ENCODE results near the gene PEMT. TPM values are rescaled to one million over a fixed set of nuclear protein-coding genes. Genes with fewer than 3 reads are reported as not detected.

The PEMT gene
- total RNA-seq, 4 donors from 2014 or later: 29.9 to 47.5 (median 44.3) TPM

- no peak overlapping the region for H3K4me3 ChIP-seq (ENCODE audit: low read depth, poor library complexity, severe bottlenecking)
- WGBS, 2 donors: 59 to 69% methylated on average over 6 of the region's 6 CpGs
- no peak for DNase-seq (ENCODE audit: low spot score in 2 of 2)
- TF ChIP-seq, protein P1, sequence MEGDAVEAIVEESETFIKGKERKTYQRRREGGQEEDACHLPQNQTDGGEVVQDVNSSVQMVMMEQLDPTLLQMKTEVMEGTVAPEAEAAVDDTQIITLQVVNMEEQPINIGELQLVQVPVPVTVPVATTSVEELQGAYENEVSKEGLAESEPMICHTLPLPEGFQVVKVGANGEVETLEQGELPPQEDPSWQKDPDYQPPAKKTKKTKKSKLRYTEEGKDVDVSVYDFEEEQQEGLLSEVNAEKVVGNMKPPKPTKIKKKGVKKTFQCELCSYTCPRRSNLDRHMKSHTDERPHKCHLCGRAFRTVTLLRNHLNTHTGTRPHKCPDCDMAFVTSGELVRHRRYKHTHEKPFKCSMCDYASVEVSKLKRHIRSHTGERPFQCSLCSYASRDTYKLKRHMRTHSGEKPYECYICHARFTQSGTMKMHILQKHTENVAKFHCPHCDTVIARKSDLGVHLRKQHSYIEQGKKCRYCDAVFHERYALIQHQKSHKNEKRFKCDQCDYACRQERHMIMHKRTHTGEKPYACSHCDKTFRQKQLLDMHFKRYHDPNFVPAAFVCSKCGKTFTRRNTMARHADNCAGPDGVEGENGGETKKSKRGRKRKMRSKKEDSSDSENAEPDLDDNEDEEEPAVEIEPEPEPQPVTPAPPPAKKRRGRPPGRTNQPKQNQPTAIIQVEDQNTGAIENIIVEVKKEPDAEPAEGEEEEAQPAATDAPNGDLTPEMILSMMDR (IDR thresholded peaks at IDR 0.05): no peak
- no peak for TF ChIP-seq POLR2A (IDR thresholded peaks at IDR 0.05)
- intact Hi-C loops (cut with DNase I; ENCODE audit: low total_unique reads): no loop called here
Observed at GRCh38 chr17:17525956-17526355, 65.6 kb downstream of the PEMT start.

GRCh38 chr17:17525311-17525710 lies 66.2 kb downstream of the PEMT start:
- no peak for DNase-seq (ENCODE audit: low spot score in 2 of 2)
- 86 to 89% methylated on average over 15 of the region's 15 CpGs for WGBS, 2 donors
- intact Hi-C loops (cut with DNase I; ENCODE audit: low total_unique reads): no loop called here
- TF ChIP-seq, protein P1 (IDR thresholded peaks at IDR 0.05): no peak
- TF ChIP-seq POLR2A (IDR thresholded peaks at IDR 0.05): no peak
- no peak overlapping the region for H3K4me3 ChIP-seq (ENCODE audit: low read depth, poor library complexity, severe bottlenecking)

GRCh38 chr17:17523731-17524490 lies 67.6 kb downstream of the PEMT start:
- intact Hi-C loops (cut with DNase I; ENCODE audit: low total_unique reads): no loop called here
- TF ChIP-seq, protein P1 (IDR thresholded peaks at IDR 0.05): no peak
- TF ChIP-seq POLR2A (IDR thresholded peaks at IDR 0.05): no peak
- H3K4me3 ChIP-seq (ENCODE audit: low read depth, poor library complexity, severe bottlenecking): no peak overlapping the region
- 91 to 92% methylated on average over 19 of the region's 19 CpGs for WGBS, 2 donors
- DNase-seq (ENCODE audit: low spot score in 2 of 2): no peak

- DNase-seq (ENCODE audit: low spot score in 2 of 2): no peak
- intact Hi-C loops (cut with DNase I; ENCODE audit: low total_unique reads): no loop called here
- H3K4me3 ChIP-seq (ENCODE audit: low read depth, poor library complexity, severe bottlenecking): no peak overlapping the region
- TF ChIP-seq, protein P1 (IDR thresholded peaks at IDR 0.05): no peak
- TF ChIP-seq POLR2A (IDR thresholded peaks at IDR 0.05): no peak
- 75 to 79% methylated on average over 14 of the region's 14 CpGs for WGBS, 2 donors
Observed at GRCh38 chr17:17523001-17523730, 68.3 kb downstream of the PEMT start.

GRCh38 chr17:17520599-17521232 lies 70.8 kb downstream of the PEMT start:
- TF ChIP-seq, protein P1 (IDR thresholded peaks at IDR 0.05): no peak
- TF ChIP-seq POLR2A (IDR thresholded peaks at IDR 0.05): no peak
- DNase-seq (ENCODE audit: low spot score in 2 of 2): no peak
- WGBS, 2 donors: 85 to 87% methylated on average over 19 to 21 of the region's 22 CpGs
- intact Hi-C loops (cut with DNase I; ENCODE audit: low total_unique reads): no loop called here
- H3K4me3 ChIP-seq (ENCODE audit: low read depth, poor library complexity, severe bottlenecking): no peak overlapping the region
